GM12878 (cell line): ENCODE data around the gene SORCS2. TPM values are rescaled to one million over a fixed set of nuclear protein-coding genes. Genes with fewer than 3 reads are reported as not detected.

Experiments
- ATAC-seq: fragments of 200-7000 bp; cut with Tn5 transposase; 3 replicates; pipeline ENCODE4 v1.9.1; 2020; ENCODE audit warnings: mild to moderate bottlenecking, moderate library complexity
- BruUV-seq: library from RNA; stranded (reverse); fragments of 400-500 nt; replicated peaks from 2 replicates; lab custom pipeline; 2021; lab: Mats Ljungman, UMichigan
- CTCF ChIA-PET: fragments of 300-600 bp; sonication (Branson Sonifier 250); formaldehyde crosslinking; extraction: SDS; loops from one replicate; lab custom pipeline; 2021; ENCODE audit warnings: inconsistent platforms; lab: Yijun Ruan, JAX
- POLR2A ChIA-PET: fragments of 350-600 bp; formaldehyde crosslinking; extraction: SDS; loops from one replicate; lab custom pipeline; 2021; ENCODE audit warnings: inconsistent platforms; lab: Charles Lee
- RAD21 ChIA-PET: fragments of 300-600 bp; sonication (Branson Sonifier 250); formaldehyde crosslinking; loops from one replicate; lab custom pipeline; 2023; ENCODE audit warnings: antibody characterized with exemption; ENCODE audit not compliant: unreplicated experiment; lab: Charles Lee
- SMC1A ChIA-PET: fragments of 300-600 bp; sonication (Branson Sonifier 250); formaldehyde crosslinking; loops from one replicate; lab custom pipeline; 2023; ENCODE audit not compliant: unreplicated experiment, uncharacterized antibody; lab: Charles Lee
- DNase-seq: peaks from one replicate; pipeline ENCODE4 v3.0.0-alpha.2; 2011; ENCODE audit warnings: low read depth, low spot score
- FAIRE-seq: peaks from 3 replicates; lab custom pipeline; 2011; peaks lifted over from hg19 to GRCh38; lab: Jason Lieb, UNC
- H2AFZ ChIP-seq: 2 replicates; pipeline ENCODE4 v1.6.0; 2011; ENCODE audit warnings: low read depth, low read length, control low read depth; ENCODE audit not compliant: control insufficient read depth
- H3K27ac ChIP-seq: 2 replicates; pipeline ENCODE4 v1.5.1; 2011; ENCODE audit warnings: control low read depth; ENCODE audit not compliant: control insufficient read depth, insufficient read depth
- H3K27me3 ChIP-seq, 2 experiments: replicated peaks in 1 of 2; 2 replicates each; pipeline versions ENCODE4 v1.6.0 to v1.6.1; 2011; ENCODE audit warnings: low read length in 1 of 2; ENCODE audit not compliant: control insufficient read depth in 2 of 2, insufficient read depth in 2 of 2
- H3K36me3 ChIP-seq, 2 experiments: 2 replicates each; pipeline ENCODE4 v1.5.1; 2011; ENCODE audit warnings: low read length in 1 of 2; ENCODE audit not compliant: control insufficient read depth in 2 of 2, insufficient read depth in 2 of 2
- H3K4me1 ChIP-seq: 2 replicates; pipeline ENCODE4 v1.6.1; 2011; ENCODE audit warnings: mild to moderate bottlenecking, low read length, moderate library complexity, mixed read lengths; ENCODE audit not compliant: control insufficient read depth, insufficient read depth
- H3K4me2 ChIP-seq: 2 replicates; pipeline ENCODE4 v1.6.0; 2011; ENCODE audit warnings: control low read depth; ENCODE audit not compliant: control insufficient read depth, insufficient read depth
- H3K4me3 ChIP-seq: fragments of 200-600 bp; sonication (generic); 2 replicates; pipeline ENCODE4 v1.5.1; 2016
- H3K79me2 ChIP-seq: 2 replicates; pipeline ENCODE4 v1.6.0; 2011; ENCODE audit warnings: low read length; ENCODE audit not compliant: control insufficient read depth, insufficient read depth
- H3K9ac ChIP-seq: 2 replicates; pipeline ENCODE4 v1.8.0; 2011; ENCODE audit warnings: low read length, control low read depth, mixed read lengths; ENCODE audit not compliant: control insufficient read depth, insufficient read depth
- H3K9me3 ChIP-seq: replicated peaks from 3 replicates; pipeline ENCODE4 v1.5.1; 2011; ENCODE audit warnings: mild to moderate bottlenecking, low read length; ENCODE audit not compliant: control insufficient read depth, insufficient read depth
- H4K20me1 ChIP-seq: 2 replicates; pipeline ENCODE4 v1.6.0; 2011; ENCODE audit not compliant: control insufficient read depth, insufficient read depth
- CHD2 ChIP-seq: IDR thresholded peaks from 2 replicates; pipeline ENCODE4 v1.6.1; 2011; ENCODE audit warnings: low read depth, low read length, improper control_type of control experiment, borderline replicate concordance
- CHD4 ChIP-seq: fragments of 200-600 bp; sonication (generic); IDR thresholded peaks from 2 replicates; pipeline ENCODE4 v1.6.1; 2016; ENCODE audit warnings: mild to moderate bottlenecking
- EED ChIP-seq: sonication (generic); IDR thresholded peaks from 2 replicates; pipeline ENCODE4 v1.6.1; 2016; ENCODE audit warnings: antibody characterized with exemption, low read depth
- HDAC2 ChIP-seq: fragments of 200-600 bp; sonication (generic); IDR thresholded peaks from 2 replicates; pipeline ENCODE4 v1.6.1; 2017
- JUND ChIP-seq: IDR thresholded peaks from 2 replicates; pipeline ENCODE4 v1.6.1; 2012; ENCODE audit warnings: low read depth, mild to moderate bottlenecking, low read length, improper control_type of control experiment, moderate library complexity
- LARP7 ChIP-seq: fragments of 450-650 bp; IDR thresholded peaks from 2 replicates; pipeline ENCODE4 v1.6.1; 2017; ENCODE audit warnings: mild to moderate bottlenecking
- POLR2AphosphoS5 ChIP-seq: IDR thresholded peaks from 2 replicates; pipeline ENCODE4 v1.6.1; 2011; ENCODE audit warnings: mild to moderate bottlenecking, low read length, inconsistent platforms
- TCF3 ChIP-seq: IDR thresholded peaks from 2 replicates; pipeline ENCODE4 v1.6.1; 2012; ENCODE audit warnings: low read depth, mild to moderate bottlenecking, low read length, borderline replicate concordance; ENCODE audit not compliant: insufficient read depth
- WRNIP1 ChIP-seq: IDR thresholded peaks from 2 replicates; pipeline ENCODE4 v1.6.1; 2011; ENCODE audit warnings: low read depth, low read length, improper control_type of control experiment, borderline replicate concordance
- ZBED1 ChIP-seq: IDR thresholded peaks from 2 replicates; pipeline ENCODE4 v1.6.1; 2016; ENCODE audit warnings: borderline replicate concordance
- ZNF207 ChIP-seq: fragments of 450-650 bp; IDR thresholded peaks from 2 replicates; pipeline ENCODE4 v1.6.1; 2014; ENCODE audit warnings: antibody characterized with exemption, mild to moderate bottlenecking, borderline replicate concordance
- ZNF622 ChIP-seq: fragments of 450-650 bp; IDR thresholded peaks from 2 replicates; pipeline ENCODE4 v1.6.1; 2017; ENCODE audit warnings: mild to moderate bottlenecking, inconsistent platforms
- WGBS: methylation state at CpG from one replicate; pipeline ENCODE4 v1.1.6; 2016; ENCODE audit warnings: low lambda C conversion rate; ENCODE audit not compliant: insufficient replicate concordance, insufficient coverage; ENCODE audit errors: missing lambda C conversion rate; 5-methylcytosine and 5-hydroxymethylcytosine counted together
- in situ Hi-C: fragments of 300-500 bp; cut with MboI; formaldehyde crosslinking; loops from 9 replicates; pipeline ENCODE4 v1.14.3; 2018; ENCODE audit warnings: mixed read lengths
- intact Hi-C: fragments of 100-400 bp; cut with micrococcal nuclease; formaldehyde crosslinking; loops from one replicate; pipeline ENCODE4 v1.14.2; 2022; ENCODE audit not compliant: unreplicated experiment
- polyA plus RNA-seq, 11 experiments: library from polyadenylated mRNA; depleted of rRNA in 4 of 11; unstranded in 6 of 11; stranded (reverse) in 5 of 11; fragments of >200 nt; fragmentation: Nextera tagmentation in 4 of 11; fragmentation: Illumina TruSeq in 1 of 11; extraction: Ambion mirVana in 4 of 11; extraction: Trizol in 1 of 11; gene quantifications; 1 replicate in 1 of 11; 2 replicates in 10 of 11; pipeline versions ENCODE4 v1.2.1 to v1.2.3, GENCODE V29; 2011 to 2016; ENCODE audit warnings: inconsistent platforms in 2 of 11, missing spikeins in 2 of 11, low read depth in 1 of 11
- total RNA-seq, 4 experiments: library from RNA; depleted of rRNA in 3 of 4; stranded (reverse); fragments of >200 nt in 3 of 4; fragmentation: Illumina TruSeq in 1 of 4; extraction: Trizol in 1 of 4; gene quantifications; 2 replicates each; pipeline versions ENCODE4 v1.2.1 to v1.2.3, GENCODE V29; 2013 to 2021
- TF ChIP-seq, protein P1 (sequence below): fragments of 450-650 bp; IDR thresholded peaks from 2 replicates; pipeline ENCODE4 v1.6.1; 2014; ENCODE audit warnings: mild to moderate bottlenecking
- TF ChIP-seq, protein P2 (sequence below): fragments of 450-650 bp; IDR thresholded peaks from 2 replicates; pipeline ENCODE4 v1.6.1; 2016; ENCODE audit warnings: mild to moderate bottlenecking

Gene SORCS2
- total and polyA plus RNA-seq, 10 of the 15 experiments (the other 5 are each of a cell fraction or from before 2014, with no cell fraction given): 0.01 to 0.15 (median 0.05) TPM; not detected in 5

DNA sequence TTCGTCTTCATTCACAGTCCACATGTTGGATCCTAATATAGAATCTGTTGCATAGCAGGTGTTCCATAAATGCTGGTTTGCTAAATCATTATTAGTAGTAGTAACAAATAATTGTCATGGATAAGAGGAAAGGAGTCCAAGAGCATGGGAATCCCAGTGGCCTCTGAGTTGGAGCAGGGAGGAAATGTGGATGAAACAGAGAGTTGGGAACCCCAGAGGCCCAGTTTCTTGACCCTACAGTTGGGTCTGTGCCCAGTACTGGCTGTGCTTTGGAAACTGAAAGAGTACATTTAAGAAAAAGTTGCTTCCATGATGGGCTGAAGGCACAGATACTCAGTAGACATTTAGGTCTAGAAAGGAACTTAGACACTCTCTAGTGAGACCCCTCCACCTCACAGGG lies 391.8 kb downstream of the SORCS2 start:
- no peak for DNase-seq
- in situ Hi-C loops: no loop called here
- no peaks in the 10 kb centered on the region for H3K36me3 ChIP-seq
- FAIRE-seq: no peak
- ChIA-PET POLR2A (no interaction called here), RAD21 (no interaction called here), SMC1A (no interaction called here), CTCF (no interaction called here)
- H3K27ac ChIP-seq: no peak overlapping the region
- no peaks in the 10 kb centered on the region for H3K4me1 ChIP-seq
- 28% methylated on average over 1 of the region's 1 CpG for WGBS
- no peak overlapping the region for H2AFZ ChIP-seq
- H3K9ac ChIP-seq: no peak overlapping the region
- H3K4me2 ChIP-seq: no peak overlapping the region
- H3K79me2 ChIP-seq: no peaks in the 10 kb centered on the region
- no peak for ATAC-seq
- no peaks in the 10 kb centered on the region for H4K20me1 ChIP-seq
- BruUV-seq: no TSS peak
- H3K27me3 ChIP-seq: no peaks in the 10 kb centered on the region
- no peak overlapping the region for H3K4me3 ChIP-seq
- intact Hi-C loops: no loop called here
- TF ChIP-seq, protein P1, sequence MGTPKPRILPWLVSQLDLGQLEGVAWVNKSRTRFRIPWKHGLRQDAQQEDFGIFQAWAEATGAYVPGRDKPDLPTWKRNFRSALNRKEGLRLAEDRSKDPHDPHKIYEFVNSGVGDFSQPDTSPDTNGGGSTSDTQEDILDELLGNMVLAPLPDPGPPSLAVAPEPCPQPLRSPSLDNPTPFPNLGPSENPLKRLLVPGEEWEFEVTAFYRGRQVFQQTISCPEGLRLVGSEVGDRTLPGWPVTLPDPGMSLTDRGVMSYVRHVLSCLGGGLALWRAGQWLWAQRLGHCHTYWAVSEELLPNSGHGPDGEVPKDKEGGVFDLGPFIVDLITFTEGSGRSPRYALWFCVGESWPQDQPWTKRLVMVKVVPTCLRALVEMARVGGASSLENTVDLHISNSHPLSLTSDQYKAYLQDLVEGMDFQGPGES: no peak
- TF ChIP-seq HDAC2 (no peak), JUND (no peak)
- no peaks in the 10 kb centered on the region; the same call in 2 of the 3 replicates for H3K9me3 ChIP-seq

DNA sequence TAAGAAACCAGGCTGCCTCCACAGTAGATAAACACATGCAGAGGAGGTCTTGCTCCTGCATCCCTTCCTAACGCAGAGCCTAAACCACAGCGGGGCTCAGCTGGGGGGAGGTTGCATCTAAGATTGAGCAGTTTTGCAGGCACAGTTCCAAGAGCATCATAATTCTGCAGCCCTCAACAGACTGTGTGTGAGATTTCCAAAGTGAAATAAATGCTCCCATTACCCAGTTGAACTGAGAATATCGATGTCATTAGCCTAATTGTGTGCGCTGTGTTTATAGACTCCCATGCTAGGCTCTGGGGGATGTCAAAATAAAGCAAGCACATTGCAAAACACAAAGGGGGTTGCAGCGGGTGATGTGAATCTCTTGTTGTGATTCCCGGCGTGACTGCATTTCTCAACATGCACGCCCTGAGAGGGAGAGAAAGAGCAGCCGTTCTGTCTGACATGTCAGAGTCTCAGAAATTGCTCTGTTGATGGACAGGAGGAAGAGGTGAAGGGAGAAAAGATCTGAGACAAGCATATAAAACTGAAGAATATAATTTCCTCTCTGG lies 392.3 kb downstream of the SORCS2 start:
- Histone ChIP-seq H3K4me1 (no peaks in the 10 kb centered on the region), H3K4me3 (no peak overlapping the region), H2AFZ (no peak overlapping the region), H3K4me2 (no peak overlapping the region), H4K20me1 (no peaks in the 10 kb centered on the region), H3K36me3 (no peaks in the 10 kb centered on the region), H3K9ac (no peak overlapping the region), H3K27me3 (no peaks in the 10 kb centered on the region), H3K79me2 (no peaks in the 10 kb centered on the region), H3K9me3 (no peaks in the 10 kb centered on the region; the same call in 2 of the 3 replicates), H3K27ac (no peak overlapping the region)
- DNase-seq: no peak
- in situ Hi-C loops (no loop called here), intact Hi-C loops (no loop called here)
- no TSS peak for BruUV-seq
- ATAC-seq: no peak
- RAD21 ChIA-PET: no interaction called here
- CTCF ChIA-PET: no interaction called here
- no peak for FAIRE-seq
- SMC1A ChIA-PET: no interaction called here
- WGBS: 39% methylated on average over 9 of the region's 9 CpGs
- POLR2A ChIA-PET: no interaction called here
- TF ChIP-seq ZBED1 (no peak), ZNF207 (no peak), WRNIP1 (no peak), ZNF622 (no peak), TCF3 (no peak), EED (no peak), LARP7 (no peak), CHD2 (no peak), CHD4 (no peak), POLR2AphosphoS5 (no peak)
- TF ChIP-seq, protein P2, sequence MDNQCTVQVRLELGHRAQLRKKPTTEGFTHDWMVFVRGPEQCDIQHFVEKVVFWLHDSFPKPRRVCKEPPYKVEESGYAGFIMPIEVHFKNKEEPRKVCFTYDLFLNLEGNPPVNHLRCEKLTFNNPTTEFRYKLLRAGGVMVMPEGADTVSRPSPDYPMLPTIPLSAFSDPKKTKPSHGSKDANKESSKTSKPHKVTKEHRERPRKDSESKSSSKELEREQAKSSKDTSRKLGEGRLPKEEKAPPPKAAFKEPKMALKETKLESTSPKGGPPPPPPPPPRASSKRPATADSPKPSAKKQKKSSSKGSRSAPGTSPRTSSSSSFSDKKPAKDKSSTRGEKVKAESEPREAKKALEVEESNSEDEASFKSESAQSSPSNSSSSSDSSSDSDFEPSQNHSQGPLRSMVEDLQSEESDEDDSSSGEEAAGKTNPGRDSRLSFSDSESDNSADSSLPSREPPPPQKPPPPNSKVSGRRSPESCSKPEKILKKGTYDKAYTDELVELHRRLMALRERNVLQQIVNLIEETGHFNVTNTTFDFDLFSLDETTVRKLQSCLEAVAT: no peak
